RWPE2 (cell line): ENCODE results near the gene COL27A1.

ENCODE experiments used
- ATAC-seq: fragments of 200-7000 bp; cut with Tn5 transposase; 3 replicates; pipeline ENCODE4 v1.9.1; 2021; ENCODE audit warnings: low read depth
- DNase-seq: peaks from one replicate; pipeline ENCODE4 v3.0.0-alpha.2; 2020; ENCODE audit warnings: low spot score
- H3K27ac ChIP-seq: fragments of 450-650 bp; 2 replicates; pipeline ENCODE4 v1.5.1; 2017; ENCODE audit warnings: mild to moderate bottlenecking; ENCODE audit not compliant: poor library complexity, severe bottlenecking
- H3K27me3 ChIP-seq: fragments of 250-450 bp; sonication (Bioruptor Pico); 2 replicates; pipeline ENCODE4 v1.5.1; 2021; ENCODE audit warnings: mild to moderate bottlenecking, moderate library complexity; ENCODE audit not compliant: insufficient read depth, poor library complexity, severe bottlenecking
- H3K36me3 ChIP-seq: fragments of 250-450 bp; sonication (Bioruptor Pico); 2 replicates; pipeline ENCODE4 v1.5.1; 2020; ENCODE audit warnings: low read depth, mild to moderate bottlenecking, moderate library complexity
- H3K4me1 ChIP-seq: fragments of 250-450 bp; sonication (Bioruptor Pico); 2 replicates; pipeline ENCODE4 v1.5.1; 2021; ENCODE audit warnings: mild to moderate bottlenecking, moderate library complexity; ENCODE audit not compliant: insufficient read depth, poor library complexity, severe bottlenecking
- H3K4me3 ChIP-seq: fragments of 250-450 bp; sonication (Bioruptor Pico); 2 replicates; pipeline ENCODE4 v1.5.1; 2021; ENCODE audit warnings: mild to moderate bottlenecking, moderate library complexity; ENCODE audit not compliant: severe bottlenecking
- H3K9me3 ChIP-seq: fragments of 250-450 bp; sonication (Bioruptor Pico); 2 replicates; pipeline ENCODE4 v1.5.1; 2021; ENCODE audit warnings: mild to moderate bottlenecking, moderate library complexity; ENCODE audit not compliant: severe bottlenecking
- CTCF ChIP-seq: fragments of 450-650 bp; IDR thresholded peaks from one replicate; pipeline ENCODE4 v1.5.1; 2017; ENCODE audit warnings: mild to moderate bottlenecking, moderate library complexity; ENCODE audit not compliant: poor library complexity, severe bottlenecking

Gene COL27A1

GRCh38 chr9:114348261-114348905 lies 193.0 kb downstream of the COL27A1 start:
- H3K9me3 ChIP-seq, result no peaks in the 10 kb centered on the region
- peaks cover 20% of the 10 kb centered on the region for H3K36me3 ChIP-seq
- no peak for TF ChIP-seq CTCF
- ATAC-seq (no peak), DNase-seq (no peak)
- H3K27me3 ChIP-seq, result no peaks in the 10 kb centered on the region
- H3K4me1 ChIP-seq, result peaks cover 12% of the 10 kb centered on the region
- peak overlapping the region; percentile 54 for H3K27ac ChIP-seq
- no peak overlapping the region for H3K4me3 ChIP-seq

GRCh38 chr9:114348906-114349482 lies 193.7 kb downstream of the COL27A1 start:
- Histone ChIP-seq H3K27me3 (no peaks in the 10 kb centered on the region), H3K4me1 (peaks cover 10% of the 10 kb centered on the region), H3K4me3 (no peak overlapping the region), H3K36me3 (peaks cover 19% of the 10 kb centered on the region), H3K27ac (peak overlapping the region; percentile 54), H3K9me3 (no peaks in the 10 kb centered on the region)
- TF ChIP-seq CTCF, result no peak
- peak; percentile 91 for ATAC-seq
- DNase-seq, result peak; percentile 90

DNA sequence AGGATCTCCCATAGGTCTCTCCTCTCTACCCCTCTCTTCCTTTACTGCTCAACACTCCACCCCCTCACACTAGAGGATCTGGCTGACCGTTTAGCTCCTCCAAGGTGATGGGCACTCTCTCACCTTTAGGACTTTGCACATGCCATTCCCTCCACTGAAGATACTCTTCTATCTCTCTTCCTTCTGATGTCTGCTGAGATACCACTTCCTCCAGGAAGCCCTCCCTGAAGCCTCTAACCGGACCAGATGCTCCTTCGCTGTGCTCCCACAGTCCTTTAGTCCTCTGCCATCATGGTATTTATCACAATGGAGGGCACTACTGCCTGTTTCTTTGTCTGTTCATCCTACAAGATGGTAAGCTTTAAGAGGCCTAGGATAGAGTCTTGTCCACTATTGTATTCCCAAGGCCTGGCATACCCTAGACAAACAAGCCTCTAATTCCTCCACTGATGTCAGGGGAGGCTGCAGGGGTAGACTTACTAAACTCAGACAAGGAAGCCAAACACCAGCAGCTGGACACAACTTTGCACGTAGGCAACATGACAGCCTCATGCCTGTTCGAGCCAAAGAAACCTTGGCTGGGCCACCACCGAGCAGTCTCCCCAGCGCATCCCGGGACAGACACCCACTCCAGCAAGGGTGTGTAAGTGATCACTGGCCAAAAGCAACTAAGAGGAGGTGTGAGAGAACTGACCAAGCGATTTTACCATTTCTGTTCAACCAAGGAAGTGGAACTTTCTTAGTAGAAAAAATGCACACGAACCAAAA lies 194.6 kb downstream of the COL27A1 start:
- Histone ChIP-seq H3K9me3 (no peaks in the 10 kb centered on the region), H3K4me3 (no peak overlapping the region), H3K27ac (peak overlapping the region; percentile 54), H3K36me3 (peaks cover 19% of the 10 kb centered on the region), H3K4me1 (peaks cover 10% of the 10 kb centered on the region), H3K27me3 (no peaks in the 10 kb centered on the region)
- no peak for ATAC-seq
- TF ChIP-seq CTCF, result no peak
- no peak for DNase-seq

DNA sequence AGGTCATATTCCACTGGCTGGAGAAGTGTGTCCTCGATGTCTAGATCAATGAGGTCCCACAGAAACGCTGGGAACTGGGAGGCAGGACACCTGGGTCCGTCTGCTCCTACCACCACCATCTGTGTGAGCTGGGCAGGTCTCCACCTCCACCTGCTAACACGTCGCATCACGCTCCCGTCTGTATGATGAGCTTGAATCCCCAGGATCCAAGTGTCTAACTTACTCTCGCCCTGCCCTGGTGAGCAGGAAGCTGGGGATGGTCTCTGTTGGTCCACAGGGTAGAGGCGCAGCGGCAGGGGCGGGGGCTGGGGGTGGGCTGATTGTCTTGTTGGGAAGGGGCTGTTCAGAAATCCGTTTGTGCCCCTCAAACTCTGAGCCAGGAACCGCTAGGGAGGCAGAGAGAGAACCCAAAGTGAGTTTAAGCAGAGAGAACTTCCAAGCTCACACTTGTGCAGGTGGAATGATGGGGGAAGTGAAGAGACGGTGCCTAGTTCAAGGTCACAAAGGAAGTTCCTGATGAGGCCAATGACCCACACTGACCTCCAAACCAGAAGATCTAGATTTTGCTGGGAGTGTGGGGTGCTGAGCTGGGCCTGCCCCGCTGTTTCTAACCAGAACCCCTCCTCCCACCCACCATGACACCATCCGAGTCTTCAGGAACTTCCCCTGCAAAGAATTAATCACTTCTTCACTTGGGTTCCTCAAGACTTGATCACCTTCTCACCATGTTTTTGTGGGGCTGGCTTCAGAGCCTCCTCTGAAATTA lies 195.5 kb downstream of the COL27A1 start:
- Histone ChIP-seq H3K9me3 (no peaks in the 10 kb centered on the region), H3K4me3 (no peak overlapping the region), H3K27me3 (no peaks in the 10 kb centered on the region), H3K4me1 (peaks cover 10% of the 10 kb centered on the region), H3K27ac (no peak overlapping the region), H3K36me3 (peaks cover 19% of the 10 kb centered on the region)
- ATAC-seq, result no peak
- DNase-seq, result no peak
- no peak for TF ChIP-seq CTCF
